22Rv1 (cell line): ENCODE data around the gene RPL22L1.

ENCODE experiments used
- ZFX ChIP-seq: fragments of 450-650 bp; IDR thresholded peaks from 2 replicates; pipeline ENCODE4 v1.6.1; 2017; ENCODE audit warnings: antibody characterized with exemption, borderline replicate concordance
- TF ChIP-seq, protein P1 (sequence below): fragments of 450-650 bp; IDR thresholded peaks from 2 replicates; pipeline ENCODE4 v1.5.1; 2017; ENCODE audit warnings: mild to moderate bottlenecking

DNA sequence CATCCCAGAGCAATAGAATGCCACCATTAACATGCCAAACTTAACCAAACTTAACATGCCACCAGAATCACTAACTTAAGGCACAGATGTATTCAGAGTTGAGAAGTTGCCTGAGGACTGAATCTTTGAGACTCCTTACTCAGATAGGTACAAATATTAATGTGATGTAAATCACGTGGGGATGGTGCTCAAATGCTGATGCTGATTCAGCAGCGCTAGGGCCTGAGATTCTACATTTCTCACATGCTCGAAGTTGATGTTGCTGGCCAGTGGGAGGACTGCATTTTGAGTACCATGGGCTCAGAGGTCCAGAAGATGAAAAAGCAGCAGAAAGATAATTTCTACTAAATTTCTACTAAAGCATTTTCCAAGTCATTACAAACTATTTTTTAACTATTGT is 54.1 kb downstream of the RPL22L1 start:
- TF ChIP-seq, protein P1, sequence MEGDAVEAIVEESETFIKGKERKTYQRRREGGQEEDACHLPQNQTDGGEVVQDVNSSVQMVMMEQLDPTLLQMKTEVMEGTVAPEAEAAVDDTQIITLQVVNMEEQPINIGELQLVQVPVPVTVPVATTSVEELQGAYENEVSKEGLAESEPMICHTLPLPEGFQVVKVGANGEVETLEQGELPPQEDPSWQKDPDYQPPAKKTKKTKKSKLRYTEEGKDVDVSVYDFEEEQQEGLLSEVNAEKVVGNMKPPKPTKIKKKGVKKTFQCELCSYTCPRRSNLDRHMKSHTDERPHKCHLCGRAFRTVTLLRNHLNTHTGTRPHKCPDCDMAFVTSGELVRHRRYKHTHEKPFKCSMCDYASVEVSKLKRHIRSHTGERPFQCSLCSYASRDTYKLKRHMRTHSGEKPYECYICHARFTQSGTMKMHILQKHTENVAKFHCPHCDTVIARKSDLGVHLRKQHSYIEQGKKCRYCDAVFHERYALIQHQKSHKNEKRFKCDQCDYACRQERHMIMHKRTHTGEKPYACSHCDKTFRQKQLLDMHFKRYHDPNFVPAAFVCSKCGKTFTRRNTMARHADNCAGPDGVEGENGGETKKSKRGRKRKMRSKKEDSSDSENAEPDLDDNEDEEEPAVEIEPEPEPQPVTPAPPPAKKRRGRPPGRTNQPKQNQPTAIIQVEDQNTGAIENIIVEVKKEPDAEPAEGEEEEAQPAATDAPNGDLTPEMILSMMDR = no peak
- TF ChIP-seq ZFX = no peak
